HG03571 (cell line): ENCODE measurements around the gene TNIK.

Experiments used
- ATAC-seq: cut with Tn5 transposase; IDR thresholded peaks from one replicate; pipeline ENCODE4 v1.9.1; 2021; ENCODE audit not compliant: unreplicated experiment

TNIK gene

GRCh38 chr3:171420667-171421066 lies 39.5 kb downstream of the TNIK start:
- no peak for ATAC-seq

GRCh38 chr3:171419457-171419856 lies 40.7 kb downstream of the TNIK start:
- ATAC-seq = no peak

- no peak for ATAC-seq
Measured at GRCh38 chr3:171417813-171418212, 42.4 kb downstream of the TNIK start.

GRCh38 chr3:171417137-171417536 lies 43.1 kb downstream of the TNIK start:
- no peak for ATAC-seq

GRCh38 chr3:171416666-171417065 lies 43.5 kb downstream of the TNIK start:
- ATAC-seq = no peak

- no peak for ATAC-seq
Measured at GRCh38 chr3:171416061-171416460, 44.1 kb downstream of the TNIK start.

GRCh38 chr3:171415070-171415469 lies 45.1 kb downstream of the TNIK start:
- no peak for ATAC-seq

GRCh38 chr3:171412473-171412872 lies 47.7 kb downstream of the TNIK start:
- ATAC-seq = no peak

GRCh38 chr3:171412054-171412453 lies 48.2 kb downstream of the TNIK start:
- ATAC-seq = no peak

GRCh38 chr3:171410186-171410585 lies 50.0 kb downstream of the TNIK start:
- ATAC-seq = no peak

- ATAC-seq = no peak
Measured at GRCh38 chr3:171407759-171408158, 52.4 kb downstream of the TNIK start.

- ATAC-seq = no peak
Measured at GRCh38 chr3:171404376-171404967, 55.7 kb downstream of the TNIK start.

- no peak for ATAC-seq
Measured at GRCh38 chr3:171402281-171402680, 57.9 kb downstream of the TNIK start.

- no peak for ATAC-seq
Measured at GRCh38 chr3:171401432-171401831, 58.8 kb downstream of the TNIK start.

- no peak for ATAC-seq
Measured at GRCh38 chr3:171399842-171400241, 60.4 kb downstream of the TNIK start.

GRCh38 chr3:171398343-171398742 lies 61.9 kb downstream of the TNIK start:
- no peak for ATAC-seq

GRCh38 chr3:171397089-171397488 lies 63.1 kb downstream of the TNIK start:
- no peak for ATAC-seq

GRCh38 chr3:171396048-171396447 lies 64.2 kb downstream of the TNIK start:
- no peak for ATAC-seq

- no peak for ATAC-seq
Measured at GRCh38 chr3:171393032-171393744, 67.0 kb downstream of the TNIK start.

- no peak for ATAC-seq
Measured at GRCh38 chr3:171391432-171391831, 68.8 kb downstream of the TNIK start.

GRCh38 chr3:171390051-171390941 lies 69.9 kb downstream of the TNIK start:
- ATAC-seq = no peak

- ATAC-seq = no peak
Measured at GRCh38 chr3:171389491-171389890, 70.7 kb downstream of the TNIK start.
